ENCODE results near the gene SLC66A1. TPM values are rescaled to one million over a fixed set of nuclear protein-coding genes. Genes with fewer than 3 reads are reported as not detected.

SLC66A1 gene
- polyA plus RNA-seq, 10 donors, result 7.3 to 10.6 (median 9.4) TPM

DNA sequence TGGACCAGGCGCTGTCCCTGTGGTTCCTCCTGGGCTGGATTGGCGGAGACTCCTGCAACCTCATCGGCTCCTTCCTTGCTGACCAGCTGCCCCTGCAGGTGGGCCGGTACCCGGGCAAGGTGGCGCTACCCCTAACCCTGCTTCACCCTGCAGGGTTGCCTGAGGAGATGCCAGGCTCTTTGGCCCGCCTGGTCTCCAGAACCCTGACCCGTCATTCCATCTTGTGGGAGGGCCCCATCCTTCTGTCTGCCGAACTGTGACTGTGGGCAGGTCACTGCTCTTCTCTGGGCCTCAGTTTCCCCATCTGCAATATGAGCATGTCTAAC is 12.5 kb downstream of the SLC66A1 start:
- DNase-seq, result no peak

DNA sequence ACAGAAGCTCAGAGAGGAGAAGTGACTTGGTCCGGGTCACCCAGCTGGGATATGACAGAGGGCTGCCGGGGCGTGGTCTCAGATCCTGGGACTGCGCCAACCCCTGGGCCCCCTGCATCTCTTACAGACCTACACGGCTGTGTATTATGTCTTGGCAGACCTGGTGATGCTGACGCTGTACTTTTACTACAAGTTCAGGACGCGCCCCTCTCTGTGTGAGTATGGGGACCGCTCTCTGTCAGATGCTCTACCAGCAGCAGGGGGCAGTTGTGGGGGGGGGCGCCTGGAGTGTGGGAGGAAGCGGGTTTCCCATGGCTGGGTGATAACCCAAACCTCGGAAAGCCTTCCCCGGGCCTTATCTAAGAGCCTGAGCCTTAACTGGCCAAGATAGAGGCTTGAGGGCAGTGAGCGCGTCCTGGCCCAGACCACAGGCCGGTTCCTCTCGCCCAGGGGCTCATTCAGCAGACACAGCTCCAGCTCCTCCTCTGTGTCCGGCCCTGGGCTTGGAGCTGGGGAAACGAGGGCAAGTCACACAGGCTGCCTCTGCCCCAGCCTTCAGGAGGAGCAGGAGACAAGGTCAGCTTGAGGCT is 13.3 kb downstream of the SLC66A1 start:
- no peak for DNase-seq

DNA sequence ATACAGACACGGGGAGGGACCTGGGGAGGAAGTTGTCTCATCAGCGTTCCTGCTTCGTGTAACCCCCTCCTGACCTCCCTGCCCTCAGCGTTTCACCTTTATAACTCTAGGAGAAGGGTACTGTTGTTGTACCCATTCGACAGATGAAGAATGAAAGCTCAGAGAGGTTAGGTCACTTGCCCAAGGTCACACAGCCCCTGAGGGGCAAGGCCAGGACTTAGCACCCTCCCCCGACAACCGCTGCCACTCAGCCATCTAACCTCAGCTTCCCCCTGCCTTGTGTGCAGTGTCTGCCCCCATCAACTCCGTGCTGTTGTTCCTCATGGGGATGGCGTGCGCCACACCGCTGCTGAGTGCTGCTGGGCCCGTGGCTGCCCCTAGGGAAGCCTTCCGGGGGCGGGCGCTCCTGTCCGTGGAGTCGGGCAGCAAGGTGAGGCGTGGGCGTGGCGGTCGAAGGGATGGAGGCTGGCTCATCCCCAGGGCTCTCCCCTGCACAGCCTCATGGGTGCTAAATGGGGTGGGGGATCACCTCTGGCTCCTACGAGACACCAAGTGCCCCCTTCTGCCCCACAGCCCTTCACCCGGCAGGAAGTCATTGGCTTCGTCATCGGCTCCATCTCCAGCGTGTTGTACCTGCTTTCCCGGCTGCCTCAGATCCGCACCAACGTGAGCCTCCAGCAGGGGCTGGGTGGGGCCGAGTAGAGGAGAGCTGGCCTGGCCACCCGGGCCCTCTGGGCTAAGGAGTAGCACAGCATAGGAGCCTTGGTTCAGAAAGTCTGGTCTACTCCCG is 14.0 kb downstream of the SLC66A1 start:
- DNase-seq, result no peak

DNA sequence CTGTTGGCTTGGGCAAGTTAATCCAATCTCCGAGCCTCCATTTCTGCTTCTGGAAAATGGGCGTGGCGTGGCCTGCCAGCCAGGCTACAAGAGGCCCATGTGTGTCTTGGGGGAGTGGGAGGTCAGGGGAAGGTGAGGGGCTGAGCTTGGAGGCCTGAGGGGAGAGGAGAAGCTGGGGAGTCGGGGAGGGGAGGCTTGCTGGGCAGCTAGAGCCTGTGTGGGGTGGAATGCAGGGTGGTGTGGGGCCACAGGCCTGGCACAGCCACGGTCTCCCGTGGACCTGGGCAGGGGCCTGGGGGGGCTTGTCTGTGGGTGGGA is 14.6 kb downstream of the SLC66A1 start:
- no peak for DNase-seq

DNA sequence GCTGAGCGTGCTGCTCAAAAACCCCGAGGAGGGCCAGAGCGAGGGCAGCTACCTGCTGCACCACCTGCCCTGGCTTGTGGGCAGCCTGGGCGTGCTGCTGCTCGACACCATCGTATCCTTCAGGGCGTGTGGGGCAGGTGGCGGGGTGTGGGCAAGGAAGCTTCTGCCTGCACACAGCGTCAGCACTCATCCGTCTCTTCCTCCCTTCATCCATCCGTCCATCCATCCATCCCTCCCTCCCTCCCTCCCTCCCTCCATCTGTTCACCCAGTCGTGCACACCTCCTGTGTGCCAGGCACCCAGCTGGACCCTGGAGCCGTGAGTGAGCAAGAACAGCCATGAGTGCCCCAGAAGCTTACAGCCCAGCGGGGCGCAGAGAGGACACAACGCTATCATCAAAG is 15.2 kb downstream of the SLC66A1 start:
- no peak for DNase-seq

DNA sequence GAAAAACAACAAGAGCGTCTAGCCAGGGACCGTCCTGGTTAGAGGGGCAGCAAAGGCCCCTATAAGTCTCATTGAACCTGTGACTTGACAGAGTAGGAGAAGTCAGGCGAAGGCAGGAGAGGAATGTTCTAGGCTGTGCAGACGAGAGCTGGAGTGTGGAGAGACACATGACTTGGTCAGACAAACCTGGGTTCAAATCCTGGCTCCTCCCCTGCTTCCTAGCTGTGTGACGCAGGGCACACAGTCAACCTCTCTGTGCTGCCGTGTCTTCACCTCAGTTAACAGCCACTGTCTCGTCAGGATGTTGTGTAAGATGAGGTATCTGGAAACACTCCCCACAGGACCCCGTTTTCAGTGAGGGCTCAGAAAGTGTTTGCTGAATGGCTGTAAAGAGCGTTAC is 15.6 kb downstream of the SLC66A1 start:
- DNase-seq, result no peak

DNA sequence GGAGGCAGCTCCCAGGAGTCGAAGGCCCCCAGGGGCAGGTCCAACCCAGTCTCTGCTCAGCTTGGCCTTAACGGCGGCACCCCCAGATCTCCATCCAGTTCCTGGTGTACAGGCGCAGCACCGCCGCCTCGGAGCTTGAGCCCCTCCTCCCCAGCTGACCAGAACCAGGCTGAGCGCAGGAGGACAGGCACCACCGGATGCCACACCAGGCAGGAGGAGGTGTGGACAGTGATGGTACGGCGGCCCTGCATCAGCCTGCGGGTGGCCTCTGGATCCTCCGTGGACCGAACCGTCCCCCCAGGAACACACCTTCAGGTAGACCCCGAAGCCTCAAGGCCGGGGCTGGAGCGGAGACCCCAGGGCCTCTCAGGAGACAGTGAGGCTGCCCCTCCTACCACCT is 16.4 kb downstream of the SLC66A1 start:
- DNase-seq, result no peak

DNA sequence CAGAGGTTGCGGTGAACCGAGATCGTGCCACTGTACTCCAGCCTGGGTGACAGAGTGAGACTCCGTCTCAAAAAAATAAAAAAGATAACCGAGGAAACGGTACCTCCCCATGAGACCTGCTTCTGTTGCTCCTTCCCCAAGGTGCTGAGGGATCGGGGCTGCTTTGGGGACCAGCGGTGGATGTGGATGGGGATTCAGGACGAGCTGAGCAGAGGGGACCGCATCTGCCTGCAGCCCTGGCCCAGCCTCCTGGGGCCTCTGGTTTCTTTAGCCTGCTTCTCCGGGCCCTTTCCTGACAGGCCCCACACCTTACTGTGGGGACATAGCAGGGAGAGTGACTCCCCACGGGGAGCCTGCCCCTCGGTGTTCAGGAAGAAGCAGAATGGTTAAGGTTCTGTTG is 17.1 kb downstream of the SLC66A1 start:
- DNase-seq, result peak in 1 of 3 donors; percentile 1

DNA sequence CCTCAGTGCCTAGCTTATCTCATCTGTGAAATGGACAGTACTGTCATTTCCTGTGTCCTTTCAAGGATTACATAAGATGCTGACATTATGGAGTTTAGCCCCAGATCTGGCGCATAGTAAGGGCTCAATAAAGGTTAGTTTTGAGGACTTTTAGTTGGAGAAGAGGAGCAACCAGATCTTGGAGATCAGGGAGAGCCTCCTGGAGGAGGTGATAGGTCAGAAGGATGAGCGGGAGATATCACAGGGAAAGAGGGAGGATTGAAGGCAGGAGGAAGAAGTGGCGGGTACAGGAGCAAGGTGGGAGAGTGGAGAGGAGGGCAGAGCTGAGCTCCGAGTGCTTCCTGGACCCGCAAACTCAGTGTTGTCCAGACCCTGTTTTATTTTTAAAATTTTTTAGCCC is 17.5 kb downstream of the SLC66A1 start:
- DNase-seq, result peak in 1 of 3 donors; percentile 2

DNA sequence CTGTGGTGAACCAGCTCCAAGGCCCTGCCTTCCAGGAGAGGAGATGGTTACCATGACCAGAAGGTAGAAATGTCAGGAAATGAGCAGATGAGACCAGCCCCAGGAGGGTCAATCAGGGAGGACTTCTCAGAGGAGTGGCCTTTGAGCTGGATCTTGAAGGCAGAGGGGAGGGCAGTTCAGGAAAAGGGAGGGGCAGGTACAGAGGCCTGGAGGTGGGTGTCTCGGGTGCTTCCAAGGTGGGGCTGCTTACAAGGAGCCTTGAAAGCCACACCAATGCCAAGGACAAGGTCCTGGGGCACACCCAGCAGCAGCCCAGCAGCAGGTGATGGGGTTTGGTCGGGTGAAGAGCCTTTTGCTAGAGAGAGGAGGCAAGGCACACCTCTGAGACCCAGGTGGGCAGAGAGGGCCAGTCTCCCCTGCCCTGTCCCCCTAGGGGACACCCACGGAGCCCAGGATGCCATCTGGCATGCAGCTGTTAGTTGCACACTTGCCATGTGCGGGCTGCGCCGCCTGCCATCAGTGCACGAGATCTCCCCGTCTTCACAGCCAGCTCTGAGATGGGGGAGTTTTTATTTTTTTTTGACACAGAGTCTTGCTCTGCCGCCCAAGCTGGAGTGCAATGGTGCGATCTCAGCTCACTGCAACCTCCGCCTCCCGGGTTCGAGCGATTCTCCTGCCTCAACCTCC is 18.5 kb downstream of the SLC66A1 start:
- DNase-seq, result peak in 1 of 3 donors; percentile 6

DNA sequence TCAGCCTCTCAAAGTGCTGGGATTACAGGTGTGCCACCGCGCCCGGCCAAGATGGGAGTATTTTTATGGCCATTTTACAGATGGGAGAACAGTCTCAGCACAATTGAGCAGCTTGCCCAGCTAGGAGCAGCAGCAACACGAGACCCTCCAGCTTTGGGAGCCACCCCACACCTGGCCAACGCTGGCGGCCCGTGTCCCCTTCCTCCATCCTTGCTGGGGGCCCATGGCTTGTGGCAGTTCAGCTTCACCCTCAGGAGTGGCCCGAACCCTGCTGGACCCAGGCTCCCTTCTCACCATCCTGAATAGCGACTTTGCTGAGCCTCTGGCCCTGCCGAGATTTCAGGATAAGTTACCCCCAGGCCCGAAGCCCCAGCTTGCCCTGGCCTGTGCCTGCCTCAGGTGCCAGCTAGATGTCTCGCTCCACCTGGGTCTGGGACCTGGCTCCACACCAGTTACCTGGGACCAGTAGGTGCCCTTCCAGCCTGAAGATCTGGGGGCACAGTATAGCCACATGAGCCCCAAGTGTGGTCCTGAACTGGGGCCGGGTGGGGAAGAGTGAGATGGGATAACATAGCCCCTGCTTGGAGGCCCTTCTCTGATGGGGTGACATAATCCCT is 19.2 kb downstream of the SLC66A1 start:
- no peak for DNase-seq

DNA sequence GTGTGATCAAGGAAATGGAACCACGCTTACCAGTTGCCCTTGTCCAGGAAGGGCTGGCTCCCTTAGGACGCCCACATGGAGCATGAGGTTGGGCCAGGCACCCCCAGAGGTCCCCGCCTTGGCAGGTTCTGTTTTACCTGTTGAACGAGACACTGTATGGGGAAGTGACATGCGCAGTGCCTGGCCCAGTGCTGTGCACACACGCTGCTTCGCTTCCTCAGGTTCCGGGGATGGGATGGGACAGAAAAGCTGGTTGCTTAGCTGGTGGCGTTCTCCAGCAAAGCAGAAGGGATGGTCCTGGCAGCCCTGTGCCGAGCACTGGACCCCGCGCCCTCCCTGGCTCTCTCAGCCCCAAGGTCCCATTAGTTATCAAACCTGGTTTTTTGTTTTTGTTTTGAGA is 20.7 kb downstream of the SLC66A1 start:
- no peak for DNase-seq

DNA sequence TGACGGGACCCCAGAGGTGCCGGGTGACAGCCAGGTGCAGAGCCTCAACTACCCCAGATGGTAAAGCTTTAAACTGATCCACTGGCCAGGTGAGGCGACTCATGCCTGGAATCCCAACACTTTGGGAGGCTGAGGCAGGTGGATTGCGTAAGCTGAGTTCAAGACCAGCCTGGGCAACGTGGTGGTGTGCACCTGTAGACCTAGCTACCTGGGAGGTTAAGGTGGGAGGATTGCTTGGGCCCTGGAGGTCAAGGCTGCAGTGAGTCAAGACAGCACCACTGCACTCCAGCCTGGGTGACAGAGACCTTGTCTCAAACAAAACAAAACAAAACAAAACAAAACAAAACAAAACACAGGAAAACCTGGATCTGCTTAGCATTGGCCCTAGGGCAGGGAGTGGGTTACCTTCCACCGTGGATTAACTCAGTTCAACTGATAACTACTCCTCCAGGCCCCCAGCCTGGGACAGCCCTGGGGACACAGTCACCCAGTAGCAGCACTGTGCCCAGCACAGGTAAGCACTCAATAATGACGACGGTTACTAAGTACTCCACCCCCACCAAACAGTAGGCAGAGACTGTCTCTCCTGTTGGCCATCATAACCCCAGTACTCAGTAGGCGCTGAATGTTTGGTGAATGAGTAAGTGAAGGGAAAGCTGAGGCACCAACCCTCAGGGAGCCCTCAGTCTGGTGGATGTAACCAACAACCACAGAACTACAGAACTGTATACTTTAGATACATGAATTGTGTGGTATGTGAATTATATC is 21.6 kb downstream of the SLC66A1 start:
- no peak for DNase-seq

DNA sequence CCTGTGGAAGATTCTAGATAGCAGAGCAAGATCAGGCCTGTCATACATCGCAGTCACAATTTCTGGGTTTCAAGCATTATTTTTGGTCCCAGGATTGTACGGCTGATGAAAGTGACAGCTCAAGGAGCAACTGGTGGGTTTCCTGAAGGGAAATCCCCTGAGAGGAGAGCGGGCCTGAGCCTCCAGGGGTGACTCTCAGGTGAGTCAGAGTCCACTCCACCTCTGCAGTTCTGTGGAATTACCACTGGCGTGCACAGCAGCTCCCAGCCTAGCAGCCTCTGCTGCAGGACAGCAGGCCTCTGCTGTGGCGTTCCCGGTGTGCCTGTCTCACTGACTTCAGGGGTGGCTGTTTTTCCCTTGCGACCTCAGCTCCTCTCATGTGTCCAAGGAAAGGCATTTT is 24.4 kb downstream of the SLC66A1 start:
- no peak for DNase-seq

DNA sequence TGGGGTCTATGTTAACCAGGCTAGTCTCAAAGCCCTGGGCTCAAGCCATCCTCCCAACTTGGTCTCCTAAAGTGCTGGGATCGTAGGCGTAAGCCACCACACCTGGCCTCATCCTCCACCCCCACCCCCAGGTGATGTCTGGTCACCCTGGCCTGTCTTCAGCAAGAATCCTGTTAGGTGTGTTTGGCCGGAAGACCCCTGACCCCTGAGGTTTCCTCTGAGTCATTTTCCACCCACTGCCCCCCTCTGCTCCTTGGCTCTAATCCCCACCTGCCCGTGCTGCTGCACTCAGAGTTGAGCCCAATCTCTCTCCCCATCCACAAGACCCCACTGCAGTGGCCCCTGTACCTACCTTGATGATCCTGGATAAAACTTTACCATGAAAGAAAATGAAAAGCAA is 25.2 kb downstream of the SLC66A1 start:
- no peak for DNase-seq

DNA sequence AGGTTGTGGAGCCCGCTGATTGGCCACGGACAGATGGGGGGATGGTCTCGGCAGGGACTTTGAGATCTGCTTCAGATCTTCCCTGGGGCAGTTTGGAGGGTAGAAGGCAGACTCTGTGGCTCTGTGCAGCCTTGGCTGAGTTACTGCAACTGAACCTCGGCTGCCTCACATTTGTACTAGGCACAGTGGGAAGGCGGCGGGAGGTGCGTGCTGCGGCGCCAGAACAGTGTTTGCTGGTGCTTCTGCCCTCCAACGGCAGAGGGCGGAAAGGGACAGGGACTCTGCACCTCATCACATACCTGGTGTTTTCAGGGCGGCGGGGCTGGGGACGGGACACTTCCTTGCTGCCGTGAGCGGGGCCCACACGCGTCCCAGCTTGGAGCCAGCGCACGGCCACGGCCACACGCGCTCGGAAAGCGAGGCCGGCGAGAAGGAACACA is 26.2 kb downstream of the SLC66A1 start:
- peak in 1 of 3 donors; percentile 61 for DNase-seq

DNA sequence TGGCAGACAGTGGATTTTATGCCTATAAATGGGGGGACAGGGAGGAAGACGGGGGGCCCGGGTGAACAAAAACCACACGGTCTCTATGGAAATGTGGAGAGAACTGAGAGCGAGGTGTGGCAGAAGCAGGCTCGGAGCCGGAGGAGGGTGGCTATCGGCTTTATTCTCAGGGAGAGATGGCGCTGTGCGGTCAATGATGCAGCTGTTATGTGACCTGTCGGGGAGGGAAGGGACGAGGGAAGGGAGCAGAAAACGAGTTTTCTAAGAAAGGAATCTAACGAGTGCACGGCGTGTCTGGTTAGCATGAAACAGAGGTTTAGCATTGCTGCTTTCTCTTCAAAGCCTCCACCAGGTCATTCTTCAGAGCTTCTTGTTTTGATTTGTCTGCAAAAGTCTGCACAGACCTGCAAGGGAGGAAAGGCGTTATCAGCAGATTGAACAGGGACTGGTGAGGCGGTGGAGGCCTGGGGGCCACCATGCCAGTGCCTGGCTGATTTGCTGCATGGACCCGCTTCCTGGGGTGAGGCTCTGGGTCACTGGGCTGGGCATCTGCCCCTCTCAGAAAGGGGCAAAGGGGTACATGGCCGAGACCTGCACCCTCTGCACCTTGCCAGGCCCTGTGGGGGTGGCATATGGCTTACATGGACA is 27.2 kb downstream of the SLC66A1 start:
- DNase-seq, result no peak

DNA sequence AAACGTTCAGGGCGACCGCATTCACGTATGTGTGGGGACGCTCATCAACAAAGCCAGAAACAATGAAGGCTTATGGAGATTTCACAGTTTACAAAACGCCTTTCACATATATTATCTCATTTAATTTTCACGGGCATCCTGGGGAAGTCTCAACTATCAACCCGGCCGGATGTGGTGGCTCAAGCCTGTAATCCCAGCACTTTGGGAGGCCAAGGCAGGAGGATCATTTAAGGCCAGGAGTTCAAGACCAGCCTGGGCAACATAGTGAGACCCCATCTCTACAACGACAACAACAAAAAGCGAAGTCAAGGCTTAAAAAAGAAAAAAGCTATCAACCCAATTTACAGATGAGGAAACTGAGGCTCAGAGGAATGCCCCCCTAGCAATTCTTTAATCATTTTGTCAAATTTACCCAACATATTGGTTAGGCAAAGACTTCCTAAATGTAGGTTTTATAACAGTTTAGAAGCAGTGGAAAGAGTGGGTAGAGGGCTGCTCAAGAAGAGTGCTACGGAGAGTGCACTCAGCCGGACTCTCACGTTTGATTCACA is 28.3 kb downstream of the SLC66A1 start:
- DNase-seq, result no peak

DNA sequence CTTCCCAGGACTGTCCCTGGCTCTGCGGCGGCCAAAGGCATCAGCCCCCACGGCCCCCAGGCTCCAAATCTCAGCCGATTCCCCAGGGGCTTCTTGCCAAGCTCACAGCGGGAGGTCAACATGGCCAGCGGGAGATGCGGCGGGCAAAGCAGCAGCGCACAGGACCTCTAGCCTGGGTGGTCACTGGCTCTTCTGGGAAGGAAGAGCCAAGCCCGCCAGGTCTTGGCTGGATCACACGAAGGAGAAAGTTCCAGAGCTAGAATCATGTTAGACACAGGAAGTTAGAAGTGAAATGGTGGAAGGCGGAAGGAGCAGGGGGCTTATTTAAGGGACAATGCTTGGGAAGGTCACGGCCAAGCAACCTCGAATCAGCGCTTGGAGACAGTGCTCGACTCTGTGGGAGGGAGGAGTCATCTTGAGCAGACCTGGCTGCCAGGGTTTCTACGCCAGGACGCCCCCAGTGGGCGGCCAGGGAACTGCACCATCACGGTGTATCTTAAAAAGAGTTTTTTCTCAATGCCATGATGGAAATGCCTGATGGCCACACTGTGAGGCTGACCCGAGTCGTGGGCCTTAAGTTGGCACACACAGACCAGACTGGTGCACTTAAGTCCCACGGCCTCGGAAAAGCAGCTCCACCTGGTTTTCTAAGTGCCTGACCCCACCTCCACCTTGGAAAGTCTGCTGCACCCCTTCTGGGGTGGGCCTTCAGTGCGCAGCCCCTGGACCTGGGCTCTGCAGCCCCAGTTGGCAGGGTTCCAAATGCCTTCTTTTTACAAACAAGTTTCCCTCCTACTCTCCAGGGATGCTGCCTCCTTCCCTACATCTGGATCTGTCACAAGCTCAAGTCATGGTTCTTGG is 29.3 kb downstream of the SLC66A1 start:
- peak; percentile 35 to 80 (median 73) for DNase-seq

DNA sequence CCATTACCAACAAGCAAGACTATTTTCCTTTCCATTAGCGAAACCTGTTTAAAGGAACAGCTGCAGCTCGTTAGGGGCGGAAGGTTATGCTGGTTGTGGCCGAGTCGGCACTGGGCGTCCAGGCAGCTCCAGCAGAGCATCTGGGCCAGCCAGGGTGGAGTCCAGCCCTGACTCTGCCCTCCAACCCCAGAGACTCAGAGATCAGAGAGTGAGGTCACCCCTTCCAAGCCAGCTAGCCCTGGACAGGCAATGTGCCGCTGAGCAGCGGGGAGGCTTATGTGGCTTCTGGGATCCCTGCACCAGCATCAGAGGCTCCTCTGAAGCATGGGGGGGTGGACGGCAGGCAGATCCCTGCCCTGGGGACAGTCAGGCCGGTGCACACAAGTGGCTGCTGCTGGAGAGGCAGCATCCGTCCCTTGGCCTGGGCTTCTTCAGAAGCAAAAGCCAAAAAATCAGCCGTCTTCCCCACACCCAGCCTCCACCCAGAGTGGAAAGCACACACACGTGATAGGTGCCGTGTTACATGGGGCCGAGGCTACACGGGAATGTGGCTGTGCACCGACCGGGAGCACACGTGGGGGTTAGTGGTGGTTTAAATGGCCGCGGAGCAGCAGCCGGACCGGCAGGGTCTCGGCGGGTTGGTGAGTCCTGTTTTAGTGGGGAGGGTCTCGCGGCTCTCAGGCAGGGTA is 30.1 kb downstream of the SLC66A1 start:
- peak in 2 of 3 donors; percentile 44 to 77 for DNase-seq

Data from muscle of back (tissue), 11 donors.